ENCODE data around the gene EZR.

The EZR gene

GRCh38 chr6:158769234-158769770 is 49.9 kb downstream of the EZR start:
- CTCF ChIA-PET: interaction anchor here (0.9 to 5.0 kb wide), 4 partner anchors 12 to 190 kb away, joined by 3 to 23 read pairs (median 4); no protein-coding TSS in a partner anchor
- POLR2A ChIA-PET: interaction anchor here (0.6 kb wide), 1 partner anchor 142 kb away, joined by 3 read pairs; no protein-coding TSS in a partner anchor
- no peak for DNase-seq (ENCODE audit: extremely low spot score)
- no peak for TF ChIP-seq CTCF (IDR thresholded peaks at IDR 0.05; ENCODE audit: control extremely low read depth, extremely low read depth, low read depth, missing control alignments)

GRCh38 chr6:158768436-158768835 is 50.7 kb downstream of the EZR start:
- POLR2A ChIA-PET: no interaction called here
- no peak for DNase-seq (ENCODE audit: extremely low spot score)
- CTCF ChIA-PET: interaction anchor here (0.8 to 5.0 kb wide), 7 partner anchors 13 to 336 kb away, joined by 3 to 23 read pairs (median 3); no protein-coding TSS in a partner anchor
- TF ChIP-seq CTCF (IDR thresholded peaks at IDR 0.05; ENCODE audit: control extremely low read depth, extremely low read depth, low read depth, missing control alignments): no peak

- ChIA-PET POLR2A (no interaction called here), CTCF (interaction anchor here (0.8 to 1.6 kb wide), 5 partner anchors 40 to 337 kb away, joined by 3 to 4 read pairs (median 3); no protein-coding TSS in a partner anchor)
- TF ChIP-seq CTCF (IDR thresholded peaks at IDR 0.05; ENCODE audit: control extremely low read depth, extremely low read depth, low read depth, missing control alignments): no peak
- DNase-seq (ENCODE audit: extremely low spot score): no peak
Measured at GRCh38 chr6:158767709-158768108, 51.5 kb downstream of the EZR start.

- ChIA-PET POLR2A (no interaction called here), CTCF (interaction anchor here (1.3 to 1.6 kb wide), 3 partner anchors 7 to 51 kb away, joined by 3 to 4 read pairs (median 4); no protein-coding TSS in a partner anchor)
- DNase-seq (ENCODE audit: extremely low spot score): no peak
- TF ChIP-seq CTCF (IDR thresholded peaks at IDR 0.05; ENCODE audit: control extremely low read depth, extremely low read depth, low read depth, missing control alignments): no peak
Measured at GRCh38 chr6:158766621-158767455, 52.3 kb downstream of the EZR start.

- no peak for TF ChIP-seq CTCF (IDR thresholded peaks at IDR 0.05; ENCODE audit: control extremely low read depth, extremely low read depth, low read depth, missing control alignments)
- ChIA-PET POLR2A (interaction anchor here (1.1 kb wide), 1 partner anchor 27 kb away, joined by 3 read pairs; no protein-coding TSS in a partner anchor), CTCF (interaction anchor here (1.3 to 1.9 kb wide), 3 partner anchors 8 to 61 kb away, joined by 4 to 6 read pairs (median 4); no protein-coding TSS in a partner anchor)
- DNase-seq (ENCODE audit: extremely low spot score): no peak
Measured at GRCh38 chr6:158765499-158766068, 53.6 kb downstream of the EZR start.

- ChIA-PET POLR2A (no interaction called here), CTCF (interaction anchor here (1.6 to 1.9 kb wide), 2 partner anchors 9 to 61 kb away, joined by 4 to 6 read pairs; no protein-coding TSS in a partner anchor)
- no peak for TF ChIP-seq CTCF (IDR thresholded peaks at IDR 0.05; ENCODE audit: control extremely low read depth, extremely low read depth, low read depth, missing control alignments)
- DNase-seq (ENCODE audit: extremely low spot score): no peak
Measured at GRCh38 chr6:158764926-158765325, 54.2 kb downstream of the EZR start.
